Choroid plexus epithelial cell (primary cell): ENCODE measurements around the gene CLDN19.

Experiments
- DNase-seq: peaks from one replicate; pipeline ENCODE4 v3.0.0-alpha.2; 2010; ENCODE audit warnings: low read depth
- H3K4me3 ChIP-seq: 2 replicates; pipeline ENCODE4 v1.5.1; 2011; ENCODE audit warnings: low read depth, mild to moderate bottlenecking, control low read depth, low read length, moderate library complexity
- TF ChIP-seq, protein P1 (sequence below): conservative IDR thresholded peaks from 2 replicates; pipeline ENCODE4 v1.5.1; 2011; ENCODE audit warnings: low read depth, mild to moderate bottlenecking, control low read depth, inconsistent platforms, low read length, moderate library complexity

Gene CLDN19

DNA sequence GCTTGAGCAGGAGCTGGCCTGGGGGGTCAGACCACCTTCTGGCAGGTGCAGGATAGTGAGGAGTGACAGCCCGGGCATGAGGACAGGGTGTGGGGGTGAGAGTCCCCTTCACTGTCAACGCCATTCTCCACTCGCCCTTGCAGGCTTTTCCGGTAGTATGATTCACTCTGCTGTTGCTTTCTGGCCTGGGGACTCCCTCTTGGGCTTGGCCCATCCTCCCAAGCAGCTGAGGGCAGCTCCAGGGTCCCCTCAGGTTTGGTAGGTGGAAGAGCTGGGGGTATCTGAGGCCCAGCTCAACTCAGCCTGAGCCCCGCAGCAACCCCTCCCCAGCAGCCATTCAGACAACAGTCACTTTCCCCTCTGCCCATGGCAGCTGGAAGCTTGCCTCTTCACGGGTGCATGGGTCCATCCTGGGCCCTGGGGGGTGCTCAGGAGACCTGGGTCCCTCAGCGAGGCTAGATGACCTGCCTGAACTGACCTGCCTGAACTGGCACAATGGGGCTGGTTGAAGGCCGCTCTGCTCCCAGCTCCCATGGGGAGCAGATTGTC lies 1.3 kb downstream of the CLDN19 start:
- no peak for DNase-seq
- TF ChIP-seq, protein P1, sequence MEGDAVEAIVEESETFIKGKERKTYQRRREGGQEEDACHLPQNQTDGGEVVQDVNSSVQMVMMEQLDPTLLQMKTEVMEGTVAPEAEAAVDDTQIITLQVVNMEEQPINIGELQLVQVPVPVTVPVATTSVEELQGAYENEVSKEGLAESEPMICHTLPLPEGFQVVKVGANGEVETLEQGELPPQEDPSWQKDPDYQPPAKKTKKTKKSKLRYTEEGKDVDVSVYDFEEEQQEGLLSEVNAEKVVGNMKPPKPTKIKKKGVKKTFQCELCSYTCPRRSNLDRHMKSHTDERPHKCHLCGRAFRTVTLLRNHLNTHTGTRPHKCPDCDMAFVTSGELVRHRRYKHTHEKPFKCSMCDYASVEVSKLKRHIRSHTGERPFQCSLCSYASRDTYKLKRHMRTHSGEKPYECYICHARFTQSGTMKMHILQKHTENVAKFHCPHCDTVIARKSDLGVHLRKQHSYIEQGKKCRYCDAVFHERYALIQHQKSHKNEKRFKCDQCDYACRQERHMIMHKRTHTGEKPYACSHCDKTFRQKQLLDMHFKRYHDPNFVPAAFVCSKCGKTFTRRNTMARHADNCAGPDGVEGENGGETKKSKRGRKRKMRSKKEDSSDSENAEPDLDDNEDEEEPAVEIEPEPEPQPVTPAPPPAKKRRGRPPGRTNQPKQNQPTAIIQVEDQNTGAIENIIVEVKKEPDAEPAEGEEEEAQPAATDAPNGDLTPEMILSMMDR = no peak
- H3K4me3 ChIP-seq = no peak overlapping the region

DNA sequence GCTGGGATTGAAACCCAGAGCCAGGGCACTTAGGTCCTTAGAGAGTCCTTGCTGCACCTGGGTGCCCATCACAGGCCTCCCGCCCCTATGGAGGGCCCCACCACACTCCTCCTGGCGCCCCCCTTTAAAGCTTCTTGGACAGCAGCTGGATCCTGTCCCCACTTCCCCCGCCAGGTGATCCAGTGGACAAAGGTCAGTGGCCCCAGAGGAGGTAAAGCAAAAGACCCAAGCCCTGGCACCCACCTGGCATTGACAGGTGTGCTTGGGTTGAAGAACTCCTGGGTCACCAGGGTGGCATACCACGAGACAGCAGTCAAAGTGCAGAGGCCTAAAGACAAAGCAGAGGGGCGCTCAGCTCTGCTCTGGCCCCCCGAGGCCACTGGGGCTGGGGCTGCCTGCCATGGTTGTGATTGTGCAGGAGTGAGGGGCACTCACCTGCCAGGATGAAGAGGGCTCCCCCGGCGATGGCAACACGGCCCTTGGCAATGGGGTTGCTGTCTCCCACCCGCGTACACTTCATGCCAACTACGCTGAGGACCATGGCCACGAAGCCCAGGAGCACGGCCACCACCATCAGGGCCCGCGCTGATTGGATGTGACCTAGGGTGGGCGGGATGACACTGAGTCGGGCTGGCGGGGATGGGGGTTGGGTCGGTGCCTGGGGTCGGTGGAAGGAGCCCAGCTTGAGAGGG lies 1.9 kb downstream of the CLDN19 start:
- H3K4me3 ChIP-seq = no peak overlapping the region
- TF ChIP-seq, protein P1 = no peak
- no peak for DNase-seq

DNA sequence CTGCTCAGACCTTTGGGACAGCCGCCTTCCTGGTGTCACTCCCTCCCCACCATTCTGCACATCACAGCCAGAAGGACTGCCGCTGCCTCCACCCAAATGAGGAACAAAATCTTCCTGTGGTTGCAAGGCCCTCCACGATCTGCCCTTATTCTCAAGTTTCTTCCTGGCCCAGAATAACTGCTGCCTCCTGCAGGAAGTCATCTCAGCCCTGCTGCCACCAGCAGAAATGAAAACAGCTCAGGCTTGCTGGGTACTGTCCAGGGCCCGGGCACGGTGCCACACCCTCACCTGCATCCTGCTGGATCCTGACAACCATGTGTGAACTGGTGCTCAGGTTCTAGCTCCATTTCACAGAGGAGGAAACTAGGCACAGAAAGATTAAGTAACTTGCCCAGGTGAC lies 2.8 kb downstream of the CLDN19 start:
- no peak overlapping the region for H3K4me3 ChIP-seq
- peak; percentile 19 for DNase-seq
- TF ChIP-seq, protein P1 = peak; percentile 39

DNA sequence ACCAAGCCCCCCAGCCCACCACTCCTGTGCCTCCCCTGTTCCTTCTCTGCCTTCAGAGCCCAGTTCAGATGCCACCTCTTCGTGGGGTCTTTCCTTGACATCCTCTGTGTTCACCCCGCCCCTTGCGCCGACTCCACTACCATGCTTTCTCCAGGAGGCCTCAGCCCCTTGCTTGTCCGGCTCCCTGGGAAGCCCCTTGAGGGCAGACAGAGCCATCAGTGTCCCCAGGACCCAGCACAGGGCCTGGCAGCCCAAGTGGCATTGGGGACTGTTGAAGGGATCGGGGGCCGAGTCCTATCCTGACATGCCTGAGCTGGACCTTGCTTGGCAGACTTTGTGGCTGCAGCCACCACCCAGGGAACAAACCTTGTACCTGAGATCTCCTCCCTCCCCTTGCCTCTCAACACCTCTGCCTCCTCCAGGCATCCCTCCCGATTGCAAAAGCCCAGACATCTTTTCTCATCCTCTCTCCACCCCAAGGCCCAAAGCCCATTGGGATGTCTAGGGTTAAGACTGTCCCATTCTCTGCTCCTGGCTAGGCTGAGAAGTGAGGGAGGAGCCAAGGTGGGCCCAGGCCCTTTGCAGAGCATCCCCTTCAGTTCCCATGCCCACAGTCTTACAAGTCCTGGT lies 3.4 kb downstream of the CLDN19 start:
- no peak for DNase-seq
- TF ChIP-seq, protein P1 = no peak
- H3K4me3 ChIP-seq = no peak overlapping the region

DNA sequence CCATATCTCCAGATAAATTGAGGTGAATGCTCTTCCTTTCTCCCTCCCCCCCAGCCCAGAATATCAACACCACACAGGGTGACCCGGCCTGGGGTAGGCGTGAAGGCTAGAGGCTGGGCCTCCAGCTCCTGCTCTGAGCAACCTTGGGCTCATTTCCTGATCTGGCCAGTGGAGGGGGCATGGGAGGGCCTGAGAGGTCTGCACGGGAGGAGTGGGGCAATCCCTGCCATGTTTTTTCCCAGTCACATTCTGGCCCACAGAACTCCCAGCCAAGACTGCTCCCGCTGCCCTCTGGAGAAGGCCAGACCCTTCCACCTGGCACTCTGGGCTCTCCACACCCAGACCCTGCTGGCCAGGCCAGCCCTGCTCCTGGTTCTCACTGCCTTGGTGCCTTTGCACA lies 3.9 kb downstream of the CLDN19 start:
- peak; percentile 26 for DNase-seq
- H3K4me3 ChIP-seq = no peak overlapping the region
- TF ChIP-seq, protein P1 = peak; percentile 56

DNA sequence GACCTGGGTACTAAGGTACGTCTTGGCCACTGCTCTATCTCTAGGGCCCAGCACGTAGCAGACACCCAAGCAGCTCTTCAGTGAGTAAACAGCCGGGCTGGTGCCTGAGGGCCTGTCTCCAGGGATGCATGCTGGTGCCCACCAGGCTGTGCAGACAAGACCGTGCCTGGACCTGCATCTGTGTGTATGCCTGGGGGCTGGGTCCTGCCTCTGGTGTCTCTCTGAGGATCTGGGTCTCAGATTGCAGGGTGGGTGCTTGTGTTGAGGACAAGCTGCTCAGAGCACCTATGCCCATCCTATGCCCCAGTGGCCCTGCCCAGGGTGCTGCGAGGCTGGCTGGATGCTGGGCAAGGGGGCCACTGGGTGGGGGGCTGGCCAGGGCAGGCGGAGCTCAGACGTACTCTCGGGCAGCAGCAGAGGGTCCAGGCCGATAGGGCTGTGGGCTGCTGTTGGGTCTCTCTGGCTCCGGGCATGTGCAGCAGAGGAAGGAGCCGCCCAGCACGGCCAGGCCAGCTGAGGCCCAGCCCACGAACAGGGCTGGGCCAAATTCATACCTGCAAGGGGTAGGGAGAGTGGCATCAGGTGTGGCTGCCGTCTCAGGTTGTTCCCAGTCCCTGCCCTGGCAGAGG lies 4.4 kb downstream of the CLDN19 start:
- TF ChIP-seq, protein P1 = no peak
- no peak overlapping the region for H3K4me3 ChIP-seq
- no peak for DNase-seq
